ENCODE results near the gene KCNT2.

KCNT2 gene

GRCh38 chr1:196442366-196442765, 165.9 kb downstream of the KCNT2 start:
- no peak for DNase-seq

DNA sequence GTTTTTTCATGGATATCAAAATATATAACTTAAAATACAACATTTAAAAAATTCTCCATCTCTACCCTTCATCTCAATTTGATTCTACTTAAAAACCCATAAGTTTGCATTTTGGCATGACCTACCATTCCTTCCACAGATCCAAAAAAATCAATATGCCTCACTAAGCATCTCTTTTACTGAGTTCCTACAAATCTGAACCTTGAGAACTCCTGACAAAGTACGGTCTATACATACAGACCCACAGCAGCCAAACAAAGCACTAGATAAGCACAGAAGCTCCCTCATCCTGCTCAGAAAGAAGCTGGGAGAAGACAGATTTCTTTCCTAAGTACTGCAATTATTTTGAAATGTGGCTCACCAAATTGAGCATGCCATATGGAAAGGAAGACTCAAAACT, 167.5 kb downstream of the KCNT2 start:
- no peak for DNase-seq

DNA sequence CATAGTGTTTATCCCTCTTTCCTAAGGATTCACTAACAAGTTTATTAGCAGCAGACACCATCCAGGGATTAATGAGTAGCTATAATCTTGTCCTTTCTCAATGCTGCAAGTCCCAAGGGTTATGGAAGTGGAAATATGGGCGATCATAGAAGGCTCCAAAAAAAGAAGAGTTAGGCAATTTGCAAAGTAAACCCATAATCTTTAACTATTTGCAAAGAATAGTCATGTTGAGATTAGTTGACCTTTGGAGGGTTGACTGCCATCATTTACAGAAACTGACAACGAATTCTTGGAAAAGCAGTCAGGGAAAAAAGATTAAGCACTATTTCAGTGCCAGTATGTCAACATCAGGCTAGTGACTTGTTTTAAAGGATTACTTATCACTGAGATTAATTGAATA, 169.9 kb downstream of the KCNT2 start:
- no peak for DNase-seq

- DNase-seq = no peak
These were observed 170.6 kb downstream of the KCNT2 start for GRCh38 chr1:196437671-196438070.

GRCh38 chr1:196433000-196433399, 175.2 kb downstream of the KCNT2 start:
- no peak for DNase-seq

GRCh38 chr1:196427976-196428734, 180.1 kb downstream of the KCNT2 start:
- DNase-seq = no peak

GRCh38 chr1:196425513-196425912, 182.7 kb downstream of the KCNT2 start:
- no peak for DNase-seq

DNA sequence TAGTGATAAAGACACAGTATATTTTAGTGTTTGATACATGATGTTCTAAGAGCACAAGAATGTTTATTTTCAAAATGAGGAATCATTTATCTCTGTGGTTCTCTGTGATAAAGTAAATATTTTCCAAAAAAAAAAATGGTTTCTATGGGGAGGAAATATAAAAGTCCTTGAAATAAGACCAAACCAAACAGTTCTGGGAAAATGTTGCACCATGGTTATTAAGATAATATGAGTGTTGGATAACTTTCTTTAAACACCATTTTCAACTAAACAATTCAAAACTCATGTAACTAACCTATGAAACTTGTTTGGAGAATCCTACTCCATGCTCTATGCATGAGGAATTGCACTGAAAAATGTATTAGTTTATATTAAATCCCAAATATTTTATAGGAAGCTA, 184.6 kb downstream of the KCNT2 start:
- no peak for DNase-seq

DNA sequence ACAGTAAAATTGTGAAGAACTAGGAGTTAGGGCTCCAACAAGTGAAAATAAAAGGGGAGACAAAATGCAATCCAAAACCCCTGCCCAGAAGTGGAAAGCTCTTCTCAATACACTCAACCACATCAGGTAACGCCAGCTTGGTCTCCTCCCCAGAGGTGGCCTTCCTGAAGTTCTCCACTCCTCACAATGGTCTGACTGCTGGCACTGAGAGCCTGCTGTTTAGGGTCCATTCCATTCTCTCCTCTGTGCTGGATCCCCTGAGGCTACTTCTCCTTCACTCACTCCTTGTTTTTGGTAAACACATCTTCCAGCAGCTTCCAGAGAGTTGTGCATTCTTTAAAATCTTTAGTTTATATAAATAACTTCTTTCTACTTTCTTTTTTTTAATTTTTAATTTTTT, 189.5 kb downstream of the KCNT2 start:
- DNase-seq = no peak

DNA sequence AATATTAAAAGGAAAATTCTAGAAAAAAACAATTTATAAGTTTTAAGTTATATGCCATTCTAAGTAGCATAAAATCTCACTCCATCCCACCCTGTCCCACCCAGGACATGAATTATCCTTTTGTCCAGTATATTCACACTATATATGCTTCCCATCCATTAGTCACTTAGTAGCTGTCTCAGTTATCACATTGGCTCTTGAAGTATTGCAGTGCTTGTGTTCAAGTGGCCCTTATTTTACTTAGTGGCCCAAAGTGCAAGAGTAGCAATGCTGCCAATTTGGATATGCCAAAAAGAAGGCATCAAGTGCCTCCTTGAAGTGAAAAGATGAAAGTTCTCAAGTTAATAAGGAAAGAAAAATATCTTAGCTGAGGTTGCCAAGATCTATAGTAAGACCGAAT, 192.3 kb downstream of the KCNT2 start:
- no peak for DNase-seq

GRCh38 chr1:196412326-196412725, 195.9 kb downstream of the KCNT2 start:
- DNase-seq = no peak

- no peak for DNase-seq
These were observed 197.5 kb downstream of the KCNT2 start for GRCh38 chr1:196410768-196411167.

GRCh38 chr1:196409586-196409985, 198.7 kb downstream of the KCNT2 start:
- DNase-seq = no peak

GRCh38 chr1:196407358-196408051, 200.7 kb downstream of the KCNT2 start:
- DNase-seq = no peak

- DNase-seq = no peak
These were observed 202.4 kb downstream of the KCNT2 start for GRCh38 chr1:196405839-196406238.

- DNase-seq = no peak
These were observed 204.2 kb downstream of the KCNT2 start for GRCh38 chr1:196403803-196404690.

GRCh38 chr1:196401891-196402290, 206.3 kb downstream of the KCNT2 start:
- DNase-seq = no peak

GRCh38 chr1:196401452-196401833, 206.8 kb downstream of the KCNT2 start:
- no peak for DNase-seq

GRCh38 chr1:196400478-196401451, 207.5 kb downstream of the KCNT2 start:
- DNase-seq = no peak

- no peak for DNase-seq
These were observed 208.5 kb downstream of the KCNT2 start for GRCh38 chr1:196399713-196400112.

- no peak for DNase-seq
These were observed 214.5 kb downstream of the KCNT2 start for GRCh38 chr1:196393742-196394141.

GRCh38 chr1:196393282-196393681, 215.0 kb downstream of the KCNT2 start:
- DNase-seq = no peak
